Neural cell (in vitro differentiated cells): Measurements from ENCODE around the gene TGFBI. TPM values are rescaled to one million over a fixed set of nuclear protein-coding genes. Genes with fewer than 3 reads are reported as not detected.

ENCODE experiments used
- H2AFZ ChIP-seq: fragments of 200-600, 300-800 bp; sonication (generic), shearing (Covaris generic); 2 replicates; pipeline ENCODE4 v1.6.0; 2014; ENCODE audit warnings: low read depth, mild to moderate bottlenecking, antibody characterized with exemption, low read length, moderate library complexity
- H3F3A ChIP-seq: fragments of 200-600 bp; shearing (Covaris generic); 2 replicates; pipeline ENCODE4 v1.6.1; 2016; ENCODE audit warnings: mild to moderate bottlenecking, moderate library complexity, mixed read lengths, antibody characterized with exemption, low read length; ENCODE audit not compliant: insufficient read depth, poor library complexity, severe bottlenecking
- H3K27ac ChIP-seq: fragments of 200-600, 300-800 bp; sonication (generic), shearing (Covaris generic); 2 replicates; pipeline ENCODE4 v1.5.1; 2014; ENCODE audit warnings: mild to moderate bottlenecking, low read length, moderate library complexity
- H3K27me3 ChIP-seq: fragments of 300-800, 200-600 bp; sonication (generic), shearing (Covaris generic); 2 replicates; pipeline ENCODE4 v1.6.0; 2014; ENCODE audit warnings: mild to moderate bottlenecking, low read depth, low read length, moderate library complexity; ENCODE audit not compliant: insufficient read depth
- H3K36me3 ChIP-seq: fragments of 300-800, 200-600 bp; sonication (generic), shearing (Covaris generic); 2 replicates; pipeline ENCODE4 v1.5.1; 2014; ENCODE audit warnings: mild to moderate bottlenecking, antibody characterized with exemption, low read length, moderate library complexity; ENCODE audit not compliant: insufficient read depth
- H3K4me2 ChIP-seq: fragments of 300-800, 200-600 bp; sonication (generic), shearing (Covaris generic); 2 replicates; pipeline ENCODE4 v1.6.0; 2014; ENCODE audit warnings: mild to moderate bottlenecking, low read length
- H3K4me3 ChIP-seq: fragments of 300-800, 200-600 bp; sonication (generic), shearing (Covaris generic); 2 replicates; pipeline ENCODE4 v1.5.1; 2014; ENCODE audit warnings: mild to moderate bottlenecking, low read length, moderate library complexity
- H3K79me2 ChIP-seq: fragments of 200-600 bp; shearing (Covaris generic); replicated peaks from 2 replicates; pipeline ENCODE4 v1.6.0; 2014; ENCODE audit warnings: mild to moderate bottlenecking, low read length, moderate library complexity; ENCODE audit not compliant: insufficient read depth
- H3K9ac ChIP-seq: fragments of 300-800, 200-600 bp; sonication (generic), shearing (Covaris generic); 2 replicates; pipeline ENCODE4 v1.6.1; 2016; ENCODE audit warnings: mild to moderate bottlenecking, low read length, mixed read lengths
- H3K9me2 ChIP-seq: fragments of 200-600 bp; shearing (Covaris generic); 2 replicates; pipeline ENCODE4 v1.6.1; 2016; ENCODE audit warnings: mild to moderate bottlenecking, low read length, mixed read lengths; ENCODE audit not compliant: insufficient read depth
- H3K9me3 ChIP-seq: fragments of 200-600, 300-800 bp; sonication (generic), shearing (Covaris generic); 2 replicates; pipeline ENCODE4 v1.6.1; 2016; ENCODE audit warnings: mild to moderate bottlenecking, mixed run types, low read length, moderate library complexity, mixed read lengths
- H4K20me1 ChIP-seq: fragments of 200-600 bp; shearing (Covaris generic); 2 replicates; pipeline ENCODE4 v1.6.1; 2016; ENCODE audit warnings: mild to moderate bottlenecking, mixed run types; ENCODE audit not compliant: insufficient read depth
- EP300 ChIP-seq: fragments of 450-650 bp; conservative IDR thresholded peaks from 2 replicates; pipeline ENCODE4 v1.6.1; 2014; ENCODE audit warnings: antibody characterized with exemption, mild to moderate bottlenecking, moderate library complexity; ENCODE audit not compliant: poor library complexity, severe bottlenecking
- EZH2 ChIP-seq: fragments of 200-600, 300-800 bp; shearing (Covaris generic), sonication (generic); IDR thresholded peaks from 2 replicates; pipeline ENCODE4 v1.6.1; 2014; ENCODE audit warnings: antibody characterized with exemption, low read length, borderline replicate concordance, mild to moderate bottlenecking; ENCODE audit not compliant: insufficient read depth, poor library complexity, severe bottlenecking
- MXI1 ChIP-seq: fragments of 450-650 bp; conservative IDR thresholded peaks from 2 replicates; pipeline ENCODE4 v1.6.1; 2014; ENCODE audit warnings: antibody characterized with exemption, mild to moderate bottlenecking; ENCODE audit not compliant: poor library complexity, severe bottlenecking
- POLR2AphosphoS5 ChIP-seq: IDR thresholded peaks from 2 replicates; pipeline ENCODE4 v1.6.1; 2012
- RAD21 ChIP-seq: fragments of 450-650 bp; conservative IDR thresholded peaks from 2 replicates; pipeline ENCODE4 v1.6.1; 2014; ENCODE audit warnings: antibody characterized with exemption, mild to moderate bottlenecking, moderate library complexity
- SMC3 ChIP-seq: fragments of 450-650 bp; conservative IDR thresholded peaks from 2 replicates; pipeline ENCODE4 v1.6.1; 2014; ENCODE audit warnings: antibody characterized with exemption, mild to moderate bottlenecking, moderate library complexity; ENCODE audit not compliant: poor library complexity
- TAF1 ChIP-seq: IDR thresholded peaks from 2 replicates; pipeline ENCODE4 v1.6.1; 2012; ENCODE audit warnings: low read depth
- polyA plus RNA-seq: library from polyadenylated mRNA; depleted of rRNA; stranded (reverse); fragments of >200 nt; gene quantifications from 2 replicates; pipeline ENCODE4 v1.2.3, GENCODE V29; 2014
- TF ChIP-seq, protein P1 (sequence below): IDR thresholded peaks from 2 replicates; pipeline ENCODE4 v1.6.1; 2012; ENCODE audit warnings: borderline replicate concordance
- TF ChIP-seq, protein P2 (sequence below): fragments of 450-650 bp; IDR thresholded peaks from 2 replicates; pipeline ENCODE4 v1.5.1; 2014; ENCODE audit warnings: antibody characterized with exemption, mild to moderate bottlenecking, moderate library complexity; ENCODE audit not compliant: poor library complexity, severe bottlenecking

The TGFBI gene
- polyA plus RNA-seq, 1 donor from 2014 or later: 0.71 TPM

DNA sequence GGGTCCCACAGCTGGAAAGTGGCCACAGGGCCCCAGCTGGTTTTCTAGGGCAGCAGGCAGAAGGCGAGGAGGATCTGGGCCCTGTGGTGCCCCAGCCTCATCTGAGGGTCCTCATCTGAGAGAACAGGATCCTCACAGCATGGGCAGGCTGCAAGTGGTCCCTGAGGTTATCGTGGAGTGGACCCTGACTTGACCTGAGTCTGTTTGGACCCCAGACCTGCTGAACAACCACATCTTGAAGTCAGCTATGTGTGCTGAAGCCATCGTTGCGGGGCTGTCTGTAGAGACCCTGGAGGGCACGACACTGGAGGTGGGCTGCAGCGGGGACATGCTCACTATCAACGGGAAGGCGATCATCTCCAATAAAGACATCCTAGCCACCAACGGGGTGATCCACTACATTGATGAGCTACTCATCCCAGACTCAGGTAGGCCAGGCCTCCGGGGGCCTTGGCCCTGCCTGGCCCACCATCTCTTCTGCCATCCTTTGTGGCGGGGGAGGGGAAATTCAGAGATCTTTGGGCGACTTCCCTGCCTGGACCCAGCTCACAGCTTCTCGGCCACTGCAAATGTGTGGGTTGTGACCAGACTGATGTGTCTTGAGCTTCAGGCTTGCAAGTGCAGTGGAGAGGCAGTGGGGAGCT, 24.0 kb downstream of the TGFBI start:
- no peaks in the 10 kb centered on the region for H3F3A ChIP-seq
- no peaks in the 10 kb centered on the region for H3K79me2 ChIP-seq
- H3K4me3 ChIP-seq: no peak overlapping the region
- no peaks in the 10 kb centered on the region for H3K27me3 ChIP-seq
- H3K9ac ChIP-seq: no peak overlapping the region
- H3K36me3 ChIP-seq: no peaks in the 10 kb centered on the region
- H3K4me2 ChIP-seq: no peak overlapping the region
- H3K9me3 ChIP-seq: no peaks in the 10 kb centered on the region
- H3K27ac ChIP-seq: no peak overlapping the region
- TF ChIP-seq, protein P1, sequence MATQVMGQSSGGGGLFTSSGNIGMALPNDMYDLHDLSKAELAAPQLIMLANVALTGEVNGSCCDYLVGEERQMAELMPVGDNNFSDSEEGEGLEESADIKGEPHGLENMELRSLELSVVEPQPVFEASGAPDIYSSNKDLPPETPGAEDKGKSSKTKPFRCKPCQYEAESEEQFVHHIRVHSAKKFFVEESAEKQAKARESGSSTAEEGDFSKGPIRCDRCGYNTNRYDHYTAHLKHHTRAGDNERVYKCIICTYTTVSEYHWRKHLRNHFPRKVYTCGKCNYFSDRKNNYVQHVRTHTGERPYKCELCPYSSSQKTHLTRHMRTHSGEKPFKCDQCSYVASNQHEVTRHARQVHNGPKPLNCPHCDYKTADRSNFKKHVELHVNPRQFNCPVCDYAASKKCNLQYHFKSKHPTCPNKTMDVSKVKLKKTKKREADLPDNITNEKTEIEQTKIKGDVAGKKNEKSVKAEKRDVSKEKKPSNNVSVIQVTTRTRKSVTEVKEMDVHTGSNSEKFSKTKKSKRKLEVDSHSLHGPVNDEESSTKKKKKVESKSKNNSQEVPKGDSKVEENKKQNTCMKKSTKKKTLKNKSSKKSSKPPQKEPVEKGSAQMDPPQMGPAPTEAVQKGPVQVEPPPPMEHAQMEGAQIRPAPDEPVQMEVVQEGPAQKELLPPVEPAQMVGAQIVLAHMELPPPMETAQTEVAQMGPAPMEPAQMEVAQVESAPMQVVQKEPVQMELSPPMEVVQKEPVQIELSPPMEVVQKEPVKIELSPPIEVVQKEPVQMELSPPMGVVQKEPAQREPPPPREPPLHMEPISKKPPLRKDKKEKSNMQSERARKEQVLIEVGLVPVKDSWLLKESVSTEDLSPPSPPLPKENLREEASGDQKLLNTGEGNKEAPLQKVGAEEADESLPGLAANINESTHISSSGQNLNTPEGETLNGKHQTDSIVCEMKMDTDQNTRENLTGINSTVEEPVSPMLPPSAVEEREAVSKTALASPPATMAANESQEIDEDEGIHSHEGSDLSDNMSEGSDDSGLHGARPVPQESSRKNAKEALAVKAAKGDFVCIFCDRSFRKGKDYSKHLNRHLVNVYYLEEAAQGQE: no peak
- TF ChIP-seq RAD21: no peak
- TF ChIP-seq MXI1: no peak
- no peak for TF ChIP-seq EZH2
- TF ChIP-seq, protein P2, sequence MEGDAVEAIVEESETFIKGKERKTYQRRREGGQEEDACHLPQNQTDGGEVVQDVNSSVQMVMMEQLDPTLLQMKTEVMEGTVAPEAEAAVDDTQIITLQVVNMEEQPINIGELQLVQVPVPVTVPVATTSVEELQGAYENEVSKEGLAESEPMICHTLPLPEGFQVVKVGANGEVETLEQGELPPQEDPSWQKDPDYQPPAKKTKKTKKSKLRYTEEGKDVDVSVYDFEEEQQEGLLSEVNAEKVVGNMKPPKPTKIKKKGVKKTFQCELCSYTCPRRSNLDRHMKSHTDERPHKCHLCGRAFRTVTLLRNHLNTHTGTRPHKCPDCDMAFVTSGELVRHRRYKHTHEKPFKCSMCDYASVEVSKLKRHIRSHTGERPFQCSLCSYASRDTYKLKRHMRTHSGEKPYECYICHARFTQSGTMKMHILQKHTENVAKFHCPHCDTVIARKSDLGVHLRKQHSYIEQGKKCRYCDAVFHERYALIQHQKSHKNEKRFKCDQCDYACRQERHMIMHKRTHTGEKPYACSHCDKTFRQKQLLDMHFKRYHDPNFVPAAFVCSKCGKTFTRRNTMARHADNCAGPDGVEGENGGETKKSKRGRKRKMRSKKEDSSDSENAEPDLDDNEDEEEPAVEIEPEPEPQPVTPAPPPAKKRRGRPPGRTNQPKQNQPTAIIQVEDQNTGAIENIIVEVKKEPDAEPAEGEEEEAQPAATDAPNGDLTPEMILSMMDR: no peak
- TF ChIP-seq POLR2AphosphoS5: no peak
- no peak for TF ChIP-seq EP300
- TF ChIP-seq TAF1: no peak
- no peak for TF ChIP-seq SMC3
- H2AFZ ChIP-seq: no peak overlapping the region
- no peaks in the 10 kb centered on the region for H3K9me2 ChIP-seq
- H4K20me1 ChIP-seq: no peaks in the 10 kb centered on the region

DNA sequence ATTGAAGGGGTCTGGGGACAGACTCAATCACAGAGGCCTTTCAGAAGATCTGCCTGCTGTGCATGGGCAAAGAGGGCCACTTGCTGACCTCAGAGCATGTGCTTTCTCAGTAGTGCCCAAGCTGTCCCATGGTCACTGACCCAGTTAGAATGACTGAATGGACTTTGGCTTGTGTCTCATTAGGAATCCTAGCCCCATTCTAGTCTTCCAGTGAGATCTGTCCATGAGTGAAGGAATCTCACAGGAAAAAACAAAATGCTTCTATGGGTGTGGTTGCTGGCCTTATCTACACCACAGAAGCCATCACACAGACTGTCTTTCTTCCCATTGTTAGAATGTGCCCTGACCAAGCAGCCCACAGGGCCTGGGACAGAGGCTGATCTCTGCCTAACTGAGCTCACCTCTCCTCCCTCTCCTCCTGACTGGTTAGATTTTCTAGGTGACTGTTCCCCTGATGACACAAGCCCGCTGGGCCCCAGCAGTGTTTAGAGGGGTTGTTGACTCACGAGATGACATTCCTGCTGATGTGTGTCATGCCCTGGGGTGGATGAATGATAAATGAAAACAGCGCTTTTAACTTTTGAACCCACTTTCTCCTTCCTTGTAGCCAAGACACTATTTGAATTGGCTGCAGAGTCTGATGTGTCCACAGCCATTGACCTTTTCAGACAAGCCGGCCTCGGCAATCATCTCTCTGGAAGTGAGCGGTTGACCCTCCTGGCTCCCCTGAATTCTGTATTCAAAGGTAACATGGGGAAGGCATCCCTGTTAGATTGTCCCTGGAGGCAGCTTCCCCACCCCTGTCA, 24.8 kb downstream of the TGFBI start:
- Histone ChIP-seq H3K79me2 (no peaks in the 10 kb centered on the region), H3K36me3 (no peaks in the 10 kb centered on the region), H3K9ac (no peak overlapping the region), H3K4me3 (no peak overlapping the region), H3K4me2 (no peak overlapping the region), H3K9me2 (no peaks in the 10 kb centered on the region), H4K20me1 (no peaks in the 10 kb centered on the region), H2AFZ (no peak overlapping the region), H3K9me3 (no peaks in the 10 kb centered on the region), H3F3A (no peaks in the 10 kb centered on the region), H3K27ac (no peak overlapping the region), H3K27me3 (no peaks in the 10 kb centered on the region)
- TF ChIP-seq EP300 (no peak), EZH2 (no peak), TAF1 (no peak), POLR2AphosphoS5 (no peak), SMC3 (no peak), MXI1 (no peak), RAD21 (no peak)
- TF ChIP-seq, protein P2: no peak
- TF ChIP-seq, protein P1: no peak
